ENCODE results near the gene GNG12. TPM values are rescaled to one million over a fixed set of nuclear protein-coding genes. Genes with fewer than 3 reads are reported as not detected.

Gene GNG12
- total and polyA plus RNA-seq, 9 of the 15 experiments (the other 6 are each of a cell fraction or from before 2014, with no cell fraction given): 2.6 to 6.0 (median 4.1) TPM

DNA sequence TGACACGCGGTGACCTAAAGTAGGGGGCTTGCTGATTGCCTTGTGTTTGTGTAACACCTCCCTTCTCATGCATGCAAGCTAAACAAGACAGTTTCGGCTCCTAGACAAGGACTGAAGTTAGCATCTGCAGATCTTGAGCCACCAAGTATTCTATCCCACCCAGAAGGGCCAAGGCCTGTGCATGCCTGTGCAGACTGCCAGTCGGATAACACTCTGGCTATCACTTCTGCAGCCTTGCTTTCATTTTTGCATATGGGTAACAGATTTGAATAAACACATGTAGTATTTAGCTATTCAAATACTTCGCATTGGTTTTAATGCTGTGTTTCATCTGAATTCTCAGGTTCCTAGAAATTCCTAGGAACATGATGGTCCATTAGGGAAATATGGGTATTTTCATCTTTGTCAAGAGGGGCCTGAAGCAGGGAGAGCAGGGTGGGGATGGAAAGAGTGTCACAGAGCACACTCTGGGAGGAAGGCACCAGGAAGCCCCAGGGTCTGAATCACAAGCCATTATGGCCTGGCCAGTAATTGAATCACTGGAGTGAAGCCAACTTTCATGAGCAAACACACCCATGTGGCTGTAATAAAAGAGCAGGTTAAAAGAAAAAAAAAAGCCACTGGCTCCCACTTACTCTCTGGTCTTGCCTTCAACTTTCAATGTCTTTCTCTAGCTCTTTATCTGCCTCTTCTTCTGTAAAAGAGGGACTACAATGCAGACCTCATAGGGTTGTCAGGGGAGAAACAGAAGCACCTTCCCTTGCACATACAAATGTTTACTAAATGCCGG, 120.0 kb downstream of the GNG12 start (continued):
- TF ChIP-seq, protein P1, sequence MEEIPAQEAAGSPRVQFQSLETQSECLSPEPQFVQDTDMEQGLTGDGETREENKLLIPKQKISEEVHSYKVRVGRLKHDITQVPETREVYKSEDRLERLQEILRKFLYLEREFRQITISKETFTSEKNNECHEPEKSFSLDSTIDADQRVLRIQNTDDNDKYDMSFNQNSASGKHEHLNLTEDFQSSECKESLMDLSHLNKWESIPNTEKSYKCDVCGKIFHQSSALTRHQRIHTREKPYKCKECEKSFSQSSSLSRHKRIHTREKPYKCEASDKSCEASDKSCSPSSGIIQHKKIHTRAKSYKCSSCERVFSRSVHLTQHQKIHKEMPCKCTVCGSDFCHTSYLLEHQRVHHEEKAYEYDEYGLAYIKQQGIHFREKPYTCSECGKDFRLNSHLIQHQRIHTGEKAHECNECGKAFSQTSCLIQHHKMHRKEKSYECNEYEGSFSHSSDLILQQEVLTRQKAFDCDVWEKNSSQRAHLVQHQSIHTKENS (CRISPR knock-in tag; IDR thresholded peaks at IDR 0.05): no peak
- TF ChIP-seq MTA2 (IDR thresholded peaks at IDR 0.05; ENCODE audit: low read depth): 0 out of 2 replicates have a peak, but pooled peaks have one; percentile 19
- no peak for TF ChIP-seq CBX5 (IDR thresholded peaks at IDR 0.05; ENCODE audit: borderline replicate concordance, low read depth)

GRCh38 chr1:67711855-67712212, 121.4 kb downstream of the GNG12 start:
- ATAC-seq: peak; percentile 71
- peak in 3 of 4 experiments; percentile 25 to 77 (median 46) for DNase-seq (ENCODE audit: extremely low read depth in 1 of 4, low spot score in 3 of 4)
- Histone ChIP-seq H3K9me3 (replicated peaks; ENCODE audit: control insufficient read depth, insufficient read depth, low read depth, low read length) (no peaks in the 10 kb centered on the region), H4K20me1 (replicated peaks; ENCODE audit: control insufficient read depth, insufficient read depth, low read length) (no peaks in the 10 kb centered on the region), H3K4me2 (ENCODE audit: insufficient read depth, low read length) (peak overlapping the region; percentile 60), H3K36me3 (ENCODE audit: control insufficient read depth, insufficient read depth, low read length) (no peaks in the 10 kb centered on the region), H3K4me1 (replicated peaks in 1 of 2; ENCODE audit: control insufficient read depth in 2 of 2, insufficient read depth in 2 of 2, low read length in 2 of 2) (peaks cover 27 to 64% of the 10 kb centered on the region in 2 experiments), H3K27me3 (ENCODE audit: control insufficient read depth in 2 of 2, insufficient read depth in 2 of 2, low read length in 2 of 2) (no peaks in the 10 kb centered on the region), H3K9me1 (ENCODE audit: control insufficient read depth, insufficient read depth, low read length) (no peaks in the 10 kb centered on the region), H3K27ac (ENCODE audit: extremely low read depth, low read depth, low read length) (peak overlapping the region; percentile 75), H3K79me2 (ENCODE audit: control insufficient read depth, insufficient read depth, low read length) (no peaks in the 10 kb centered on the region), H3K9ac (ENCODE audit: insufficient read depth in 1 of 2, low read depth in 2 of 2, low read length in 2 of 2) (peak overlapping the region in 1 of 2 experiments; percentile 57; a peak in 2 of 4 replicates), H3K4me3 (no peak overlapping the region), H2AFZ (ENCODE audit: low read depth, low read length) (peak overlapping the region; percentile 72)
- CTCF ChIA-PET (ENCODE audit: low intra/inter-chr PET ratio): no interaction called here
- BruUV-seq (replicated peaks): no TSS peak
- in situ Hi-C loops (cut with MboI): no loop called here
- FAIRE-seq: no peak
- POLR2A ChIA-PET: interaction anchor here (0.9 to 2.3 kb wide), 11 partner anchors 9 to 27 kb away, joined by 3 to 8 read pairs (median 6); partner anchors contain the start of gene GADD45A
- intact Hi-C loops (cut with micrococcal nuclease): loop anchor here (1.0 to 2.0 kb wide), 4 partner anchors 22 to 49 kb away; no protein-coding TSS in a partner anchor
- WGBS (ENCODE audit: insufficient coverage, low coverage, missing lambda C conversion rate): 0% methylated on average over 2 of the region's 2 CpGs
- TF ChIP-seq FOSL1 (tag; conservative IDR thresholded peaks at IDR 0.05) (0 out of 2 replicates have a peak, but pooled peaks have one; percentile 3), SMAD1 (IDR thresholded peaks at IDR 0.05; ENCODE audit: low read depth, low read length, partially characterized antibody) (no peak), ETV5 (CRISPR knock-in tag; IDR thresholded peaks at IDR 0.05; ENCODE audit: low read depth) (0 out of 2 replicates have a peak, but pooled peaks have one; percentile 14), ZNF592 (IDR thresholded peaks at IDR 0.05) (peak; percentile 78), FOXP1 (CRISPR knock-in tag; IDR thresholded peaks at IDR 0.05) (0 out of 2 replicates have a peak, but pooled peaks have one; percentile 38)
- TF ChIP-seq, protein P2, sequence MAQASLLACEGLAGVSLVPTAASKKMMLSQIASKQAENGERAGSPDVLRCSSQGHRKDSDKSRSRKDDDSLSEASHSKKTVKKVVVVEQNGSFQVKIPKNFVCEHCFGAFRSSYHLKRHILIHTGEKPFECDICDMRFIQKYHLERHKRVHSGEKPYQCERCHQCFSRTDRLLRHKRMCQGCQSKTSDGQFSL (CRISPR knock-in tag; IDR thresholded peaks at IDR 0.05): no peak
- TF ChIP-seq, protein P2 (tag; IDR thresholded peaks at IDR 0.05): no peak
- TF ChIP-seq, protein P3, sequence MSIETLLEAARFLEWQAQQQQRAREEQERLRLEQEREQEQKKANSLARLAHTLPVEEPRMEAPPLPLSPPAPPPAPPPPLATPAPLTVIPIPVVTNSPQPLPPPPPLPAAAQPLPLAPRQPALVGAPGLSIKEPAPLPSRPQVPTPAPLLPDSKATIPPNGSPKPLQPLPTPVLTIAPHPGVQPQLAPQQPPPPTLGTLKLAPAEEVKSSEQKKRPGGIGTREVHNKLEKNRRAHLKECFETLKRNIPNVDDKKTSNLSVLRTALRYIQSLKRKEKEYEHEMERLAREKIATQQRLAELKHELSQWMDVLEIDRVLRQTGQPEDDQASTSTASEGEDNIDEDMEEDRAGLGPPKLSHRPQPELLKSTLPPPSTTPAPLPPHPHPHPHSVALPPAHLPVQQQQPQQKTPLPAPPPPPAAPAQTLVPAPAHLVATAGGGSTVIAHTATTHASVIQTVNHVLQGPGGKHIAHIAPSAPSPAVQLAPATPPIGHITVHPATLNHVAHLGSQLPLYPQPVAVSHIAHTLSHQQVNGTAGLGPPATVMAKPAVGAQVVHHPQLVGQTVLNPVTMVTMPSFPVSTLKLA (conservative IDR thresholded peaks at IDR 0.05): peak in 1 of 2 experiments; percentile 61; a peak in 2 of 4 replicates

Measured in K562 (cell line).